ENCODE results near the gene TFB2M.

TFB2M gene

GRCh38 chr1:246512230-246512629, 53.8 kb downstream of the TFB2M start:
- DNase-seq, result no peak

GRCh38 chr1:246511203-246511602, 54.9 kb downstream of the TFB2M start:
- no peak for DNase-seq

GRCh38 chr1:246510147-246511030, 55.7 kb downstream of the TFB2M start:
- no peak for DNase-seq

GRCh38 chr1:246508897-246509688, 57.0 kb downstream of the TFB2M start:
- DNase-seq, result no peak

GRCh38 chr1:246506674-246507481, 59.2 kb downstream of the TFB2M start, which contains the start of gene SMYD3:
Gene SMYD3 (minus strand): TSS chr1:246507279.
- peak; percentile 81 for DNase-seq

GRCh38 chr1:246506367-246506673, 59.7 kb downstream of the TFB2M start:
- no peak for DNase-seq

GRCh38 chr1:246503341-246503740, 62.7 kb downstream of the TFB2M start:
- no peak for DNase-seq

GRCh38 chr1:246497331-246497915, 68.6 kb downstream of the TFB2M start:
- peak; percentile 70 for DNase-seq

GRCh38 chr1:246492611-246493245, 73.3 kb downstream of the TFB2M start:
- DNase-seq, result peak; percentile 33

GRCh38 chr1:246491551-246492053, 74.5 kb downstream of the TFB2M start:
- no peak for DNase-seq
